H1 (cell line): ENCODE measurements around the gene ROR1. TPM values are rescaled to one million over a fixed set of nuclear protein-coding genes. Genes with fewer than 3 reads are reported as not detected.

Experiments used
- BRCA1 ChIP-seq: IDR thresholded peaks from 2 replicates; pipeline ENCODE4 v1.6.1; 2012; ENCODE audit warnings: low read depth, low read length, improper control_type of control experiment
- CBX5 ChIP-seq: fragments of 300-800, 300-1000 bp; sonication (generic); IDR thresholded peaks from 2 replicates; pipeline ENCODE4 v1.7.1; 2016; ENCODE audit warnings: antibody characterized with exemption, low read length, low read depth
- JUND ChIP-seq: IDR thresholded peaks from 2 replicates; pipeline ENCODE4 v1.6.1; 2011; ENCODE audit warnings: mild to moderate bottlenecking, improper control_type of control experiment, low read length
- polyA plus RNA-seq, 7 experiments: library from polyadenylated mRNA; depleted of rRNA in 3 of 7; stranded (reverse) in 5 of 7; unstranded in 2 of 7; fragments of >200 nt in 5 of 7; fragments of 200-250 nt in 2 of 7; gene quantifications; 1 replicate in 5 of 7; 2 replicates in 1 of 7; 4 replicates in 1 of 7; pipeline versions ENCODE4 v1.2.1 to v1.2.3, GENCODE V29; 2011 to 2013; ENCODE audit warnings: missing spikeins in 2 of 7, mixed read lengths in 2 of 7
- total RNA-seq: library from RNA; stranded (reverse); fragmentation: NEBNext Ultra II Directional; extraction: Animal tissue kit (Norgen Biotek cat#: 25700); gene quantifications from 2 replicates; pipeline ENCODE4 v1.2.1, GENCODE V29; 2021

The ROR1 gene
- total and polyA plus RNA-seq, 2 of the 8 experiments (the other 6 are each of a cell fraction or from before 2014, with no cell fraction given): 33.6 to 73.6 TPM

DNA sequence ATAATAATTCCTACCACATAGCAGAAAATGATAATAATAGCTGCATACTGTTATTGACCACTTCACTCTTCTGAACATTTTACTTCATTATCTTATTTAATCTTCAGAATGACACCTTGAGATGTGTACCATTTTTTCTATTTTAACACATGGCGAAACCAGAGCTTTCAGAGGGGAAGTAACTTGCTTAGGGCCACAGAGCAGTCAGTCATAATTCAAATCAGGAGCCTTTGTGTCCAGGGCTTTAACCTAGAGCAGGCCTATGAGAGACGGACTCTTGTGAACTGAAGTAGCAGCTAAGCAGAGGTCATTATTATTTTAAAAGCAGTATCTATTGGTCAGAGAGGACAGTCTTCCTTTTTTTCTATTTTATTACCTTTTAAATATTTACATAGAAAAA lies 114.0 kb downstream of the ROR1 start (continued):
- TF ChIP-seq BRCA1: no peak
- no peak for TF ChIP-seq JUND
- TF ChIP-seq CBX5: no peak
